Activated CD4-positive, alpha-beta T cell treated with anti-CD3 and anti-CD28 coated beads, Interleukin-2, amount 50 U/mL, for 4 hours (primary cell): ENCODE results near the gene SNRK.

Experiments
- DNase-seq, 2 experiments: peaks; one replicate each; pipeline ENCODE4 v3.0.0-alpha.2; 2020

Gene SNRK

DNA sequence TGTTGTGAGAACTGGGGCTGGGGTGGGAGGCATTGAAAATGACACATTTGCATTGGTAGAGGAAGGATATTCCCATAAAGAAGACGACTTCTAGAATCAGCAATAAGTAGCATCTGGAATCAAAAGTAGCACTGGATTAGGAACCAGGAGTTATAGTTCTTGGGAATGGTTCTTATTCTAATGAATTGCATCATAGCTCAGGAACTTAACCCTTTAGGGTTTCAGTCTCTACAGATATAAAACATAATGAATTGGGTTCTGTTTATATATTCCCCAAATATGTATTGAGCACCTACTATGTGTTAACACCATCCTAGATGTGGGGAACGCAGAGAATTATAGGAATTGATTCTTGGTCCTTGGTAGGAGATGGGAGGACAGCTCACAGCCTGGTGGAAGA is 16.3 kb upstream of the SNRK start:
- no peak for DNase-seq

- DNase-seq, result no peak
Measured at GRCh38 chr3:43273416-43273815, 12.9 kb upstream of the SNRK start.

DNA sequence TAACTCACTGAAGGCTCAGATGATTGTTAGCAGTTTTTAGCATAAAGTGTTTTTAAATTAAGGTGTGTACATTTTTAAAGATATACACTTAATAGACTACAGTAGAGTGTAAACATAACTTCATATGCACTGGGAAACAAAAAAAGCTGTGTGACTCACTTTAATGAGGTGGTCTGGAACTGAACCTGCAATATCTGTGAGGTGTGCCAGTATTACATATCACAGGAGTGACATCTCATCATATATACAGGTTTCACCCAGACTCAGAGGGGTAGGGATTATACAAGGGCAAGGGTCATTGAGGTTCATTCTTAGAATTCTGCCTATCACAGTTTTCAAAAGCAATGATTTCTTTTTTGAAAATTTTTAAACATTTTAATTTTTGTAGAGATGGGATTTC is 7.3 kb upstream of the SNRK start:
- no peak for DNase-seq

- no peak for DNase-seq
Measured at GRCh38 chr3:43279532-43279931, 6.8 kb upstream of the SNRK start.

- no peak for DNase-seq
Measured at GRCh38 chr3:43281020-43281419, 5.3 kb upstream of the SNRK start.

- no peak for DNase-seq
Measured at GRCh38 chr3:43284171-43284570, 2.2 kb upstream of the SNRK start.

DNA sequence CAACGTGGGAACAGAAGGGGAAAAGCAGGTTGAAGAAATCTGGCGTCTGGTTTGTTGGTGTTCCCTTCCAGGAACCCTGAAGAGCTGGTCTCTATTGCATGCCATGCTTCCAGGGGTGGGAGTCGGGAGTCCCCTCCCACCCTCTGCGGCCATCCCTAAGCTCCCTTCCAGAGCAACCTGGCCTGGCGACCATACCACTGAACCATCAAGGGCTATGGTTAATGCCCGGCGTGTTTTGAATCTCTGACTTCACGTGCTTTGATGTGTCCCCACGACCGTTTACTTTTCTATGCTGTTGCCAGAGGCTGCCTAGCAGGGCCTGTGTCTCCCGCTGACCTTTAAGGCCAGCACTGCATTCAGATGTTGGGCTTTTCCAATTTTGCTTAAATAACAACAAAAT is 696 bp upstream of the SNRK start:
- DNase-seq, result no peak

DNA sequence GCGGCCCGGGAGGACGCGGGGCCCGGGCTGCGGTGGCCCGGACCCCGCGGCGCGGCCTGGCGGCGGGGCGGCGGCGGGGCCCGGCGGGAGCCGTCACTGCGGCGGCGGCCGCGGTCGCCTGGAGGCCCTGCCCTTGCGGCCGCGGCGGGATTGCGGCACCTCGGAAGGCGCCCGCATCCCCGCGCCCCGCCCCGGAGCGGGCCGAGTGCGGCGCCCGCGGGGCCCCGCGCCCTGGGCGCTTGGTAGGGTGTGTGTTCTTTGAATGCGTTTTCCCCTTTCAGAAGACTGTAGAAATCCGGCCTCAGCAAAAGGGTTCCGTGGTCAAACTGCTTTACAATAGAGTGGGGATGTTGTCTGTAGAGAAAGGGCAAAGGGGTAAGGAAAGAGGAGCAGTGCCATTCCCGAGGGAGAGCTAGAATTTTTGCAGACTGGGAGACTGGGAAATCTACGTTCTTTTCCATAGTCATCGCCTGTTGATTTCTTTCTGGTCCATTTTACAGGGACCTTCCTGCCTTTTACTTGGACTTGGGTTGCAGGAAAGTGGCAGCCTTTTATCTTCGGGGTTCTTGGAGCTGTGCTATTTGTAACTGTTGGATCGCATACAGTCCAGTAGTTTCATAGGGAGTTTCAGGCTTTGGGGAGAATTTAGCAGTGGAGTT is 630 bp downstream of the SNRK start:
- DNase-seq, result peak in 1 of 2 experiments; percentile 1

- no peak for DNase-seq
Measured at GRCh38 chr3:43287500-43287873, 1.1 kb downstream of the SNRK start.

DNA sequence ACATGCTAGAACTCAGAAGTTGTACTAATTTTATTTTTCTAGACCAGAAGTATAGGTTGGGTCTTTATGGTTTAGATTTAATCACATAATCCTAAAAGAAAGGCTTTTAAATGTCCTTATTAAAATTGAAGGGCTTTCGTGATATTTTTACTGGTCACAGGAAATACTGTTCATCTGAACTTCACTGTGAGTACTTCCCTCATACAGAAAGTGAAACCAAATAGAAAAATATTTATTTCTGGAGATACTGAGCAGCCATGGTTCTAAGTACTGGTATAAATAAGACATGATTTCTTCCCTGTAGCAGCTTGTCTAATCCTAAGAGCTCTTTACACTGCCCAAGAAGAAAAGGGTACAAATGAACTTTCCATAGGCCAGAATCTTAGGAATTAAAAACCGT is 2.0 kb downstream of the SNRK start:
- DNase-seq, result no peak

DNA sequence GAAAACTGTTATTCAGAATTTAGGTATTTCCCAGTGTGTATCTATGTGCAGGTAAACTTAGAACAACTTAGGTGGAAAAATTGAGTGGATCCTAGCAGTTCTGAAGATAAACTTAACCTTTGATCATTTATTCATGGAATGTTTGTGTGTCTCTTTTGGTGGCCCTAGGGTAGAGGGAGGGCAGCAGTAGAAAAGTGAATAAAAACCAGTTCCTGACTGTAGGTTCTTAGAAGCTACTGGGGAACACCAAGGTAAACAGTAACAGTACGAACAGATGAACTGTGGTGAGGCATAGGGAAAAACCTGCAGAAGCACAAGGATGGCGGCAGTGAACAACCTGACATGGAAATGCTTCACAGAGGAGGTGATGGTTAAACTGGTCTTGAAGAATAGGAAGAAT is 2.5 kb downstream of the SNRK start:
- DNase-seq, result no peak

DNA sequence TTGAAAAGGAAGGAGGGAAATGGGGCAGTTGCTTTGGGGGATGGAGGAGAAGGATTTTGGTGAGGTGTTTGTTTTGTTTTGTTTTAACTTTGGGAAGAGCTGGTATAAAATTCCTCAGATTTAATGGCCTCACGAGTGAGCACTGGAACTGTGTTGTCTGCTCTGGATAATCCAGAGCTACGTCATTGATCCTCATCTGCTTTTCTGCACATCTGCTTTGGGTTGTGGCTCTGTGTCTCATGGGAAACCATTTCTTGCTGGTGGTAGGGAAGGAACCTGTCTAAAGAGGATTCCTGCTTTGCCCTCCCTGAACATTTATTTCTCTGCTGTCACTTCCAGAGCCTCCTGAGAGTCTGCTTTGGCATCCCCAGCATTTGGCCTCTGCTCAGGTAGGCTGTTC is 3.1 kb downstream of the SNRK start:
- DNase-seq, result no peak

GRCh38 chr3:43289841-43290470 is 3.6 kb downstream of the SNRK start:
- no peak for DNase-seq

- no peak for DNase-seq
Measured at GRCh38 chr3:43290956-43291355, 4.6 kb downstream of the SNRK start.

DNA sequence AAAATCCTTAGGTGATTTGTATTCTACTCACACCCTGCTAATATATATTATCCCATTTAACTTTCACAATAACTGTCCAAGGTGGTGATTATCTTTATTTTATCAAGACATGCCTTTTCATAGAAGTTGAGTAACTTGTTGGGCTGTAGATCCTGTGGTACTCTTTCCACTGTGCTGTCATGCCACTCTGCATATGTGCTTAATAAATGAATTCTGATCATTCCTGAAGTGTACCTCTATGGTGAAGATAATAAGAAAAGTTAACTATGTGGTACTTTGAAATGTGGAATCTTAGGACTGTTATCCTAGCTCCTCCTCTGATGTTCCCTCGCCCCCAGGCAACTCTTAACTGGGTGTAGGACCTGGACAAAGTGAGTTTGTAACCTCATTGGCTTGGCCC is 5.2 kb downstream of the SNRK start:
- no peak for DNase-seq

GRCh38 chr3:43294975-43295374 is 8.6 kb downstream of the SNRK start:
- DNase-seq, result no peak

- DNase-seq, result peak; percentile 51 to 52
Measured at GRCh38 chr3:43296565-43296964, 10.2 kb downstream of the SNRK start.

GRCh38 chr3:43298292-43298691 is 12.0 kb downstream of the SNRK start:
- DNase-seq, result no peak

DNA sequence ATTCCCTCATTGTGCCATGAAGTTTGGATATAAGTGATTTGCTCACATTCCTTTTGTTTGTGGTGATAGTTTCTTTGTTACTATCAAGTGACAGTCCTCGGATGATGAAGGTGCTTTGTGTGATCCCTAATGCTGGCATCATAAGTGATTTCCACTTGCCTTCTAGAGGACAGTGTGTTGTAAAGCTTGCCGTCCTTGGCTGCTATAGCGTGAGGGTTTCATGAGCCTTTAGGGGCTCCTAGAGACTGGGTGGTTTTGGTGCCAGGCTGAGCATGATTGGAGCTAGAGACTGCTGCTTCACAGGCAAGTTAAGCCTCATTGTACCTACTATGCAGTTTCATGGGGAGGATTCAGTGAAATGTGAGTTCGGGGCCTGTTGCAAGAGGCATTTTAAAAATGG is 12.4 kb downstream of the SNRK start:
- no peak for DNase-seq

DNA sequence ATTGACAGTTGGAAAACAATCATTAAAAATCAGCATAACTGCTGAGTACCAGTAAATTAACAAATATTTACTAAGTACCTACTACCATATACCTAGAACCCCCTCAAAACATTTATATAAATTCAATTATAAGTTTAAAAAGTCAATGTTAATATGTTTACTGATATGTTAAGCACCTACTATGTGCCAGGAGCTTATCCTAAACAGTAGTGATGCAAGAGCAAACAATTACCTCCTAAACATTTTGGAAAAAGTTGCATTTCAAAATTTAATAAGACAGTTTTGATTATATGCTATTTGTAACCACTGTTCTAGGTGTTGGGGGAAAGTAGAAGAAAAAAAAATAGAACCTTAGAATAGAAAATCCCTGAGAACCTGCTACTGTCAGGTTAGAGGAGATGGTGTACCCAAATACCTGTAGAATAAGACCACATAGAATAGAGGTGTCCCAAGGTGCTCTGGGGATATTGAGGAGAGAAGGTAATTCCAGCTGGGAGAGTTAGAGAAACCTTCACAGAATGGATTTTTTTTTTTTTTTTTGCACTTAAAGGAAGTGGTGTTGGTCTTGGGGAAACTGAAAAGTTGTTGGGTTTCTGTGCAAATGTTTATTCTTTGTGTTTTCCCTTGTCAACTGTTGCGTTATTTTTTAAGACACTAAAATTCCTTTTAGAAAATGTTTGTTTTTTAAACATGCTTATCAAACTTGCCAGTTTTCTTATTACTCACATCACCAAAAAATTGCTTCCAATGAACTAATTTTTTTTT is 16.0 kb downstream of the SNRK start:
- DNase-seq, result no peak

DNA sequence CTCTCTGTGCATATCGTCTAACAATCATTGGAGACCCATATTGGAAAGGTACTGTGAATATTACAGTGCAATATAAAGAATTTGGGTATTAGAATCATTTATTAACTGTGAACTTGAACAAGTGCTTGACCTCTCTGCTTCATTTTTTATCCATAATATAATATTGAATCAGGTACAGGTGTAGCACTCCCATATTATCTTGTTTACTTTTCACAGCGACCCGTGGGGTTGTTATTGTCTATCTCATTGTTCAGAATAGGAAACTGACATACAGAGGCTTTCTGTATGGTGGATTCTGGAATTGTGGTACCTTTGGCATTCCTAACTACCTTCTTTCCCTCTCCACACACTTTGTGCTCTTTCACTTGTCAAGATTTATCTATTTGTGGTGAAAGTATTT is 17.8 kb downstream of the SNRK start:
- DNase-seq, result no peak

GRCh38 chr3:43307226-43307625 is 20.9 kb downstream of the SNRK start:
- DNase-seq, result no peak

DNA sequence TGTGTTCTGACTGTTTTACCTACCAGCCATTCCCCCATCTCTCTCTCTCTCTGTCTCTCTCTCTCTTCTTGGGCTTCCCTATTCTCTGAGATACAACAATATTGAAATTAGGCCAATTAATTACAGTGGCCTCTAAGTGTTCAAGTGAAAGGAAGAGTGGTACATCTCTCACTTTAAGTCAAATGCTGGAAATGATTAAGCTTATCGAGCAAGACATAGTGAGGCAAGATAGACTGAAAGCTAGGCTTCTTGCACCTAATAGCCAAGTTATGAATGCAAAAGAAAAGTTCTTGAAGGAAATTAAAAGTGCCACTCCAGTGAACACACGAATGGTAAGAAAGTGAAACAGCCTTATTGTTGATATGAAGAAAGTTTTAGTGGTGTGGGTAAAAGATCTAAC is 21.3 kb downstream of the SNRK start:
- DNase-seq, result no peak
